Measurements from ENCODE around the gene GNG12. TPM values are rescaled to one million over a fixed set of nuclear protein-coding genes. Genes with fewer than 3 reads are reported as not detected.
A peak's percentile ranks its signal among the peaks of the same experiment; 100 is the strongest.

Gene GNG12
- 163 and 211 TPM in 2 replicates for total RNA-seq (2014; rRNA removed; shearing (Covaris generic))

DNA sequence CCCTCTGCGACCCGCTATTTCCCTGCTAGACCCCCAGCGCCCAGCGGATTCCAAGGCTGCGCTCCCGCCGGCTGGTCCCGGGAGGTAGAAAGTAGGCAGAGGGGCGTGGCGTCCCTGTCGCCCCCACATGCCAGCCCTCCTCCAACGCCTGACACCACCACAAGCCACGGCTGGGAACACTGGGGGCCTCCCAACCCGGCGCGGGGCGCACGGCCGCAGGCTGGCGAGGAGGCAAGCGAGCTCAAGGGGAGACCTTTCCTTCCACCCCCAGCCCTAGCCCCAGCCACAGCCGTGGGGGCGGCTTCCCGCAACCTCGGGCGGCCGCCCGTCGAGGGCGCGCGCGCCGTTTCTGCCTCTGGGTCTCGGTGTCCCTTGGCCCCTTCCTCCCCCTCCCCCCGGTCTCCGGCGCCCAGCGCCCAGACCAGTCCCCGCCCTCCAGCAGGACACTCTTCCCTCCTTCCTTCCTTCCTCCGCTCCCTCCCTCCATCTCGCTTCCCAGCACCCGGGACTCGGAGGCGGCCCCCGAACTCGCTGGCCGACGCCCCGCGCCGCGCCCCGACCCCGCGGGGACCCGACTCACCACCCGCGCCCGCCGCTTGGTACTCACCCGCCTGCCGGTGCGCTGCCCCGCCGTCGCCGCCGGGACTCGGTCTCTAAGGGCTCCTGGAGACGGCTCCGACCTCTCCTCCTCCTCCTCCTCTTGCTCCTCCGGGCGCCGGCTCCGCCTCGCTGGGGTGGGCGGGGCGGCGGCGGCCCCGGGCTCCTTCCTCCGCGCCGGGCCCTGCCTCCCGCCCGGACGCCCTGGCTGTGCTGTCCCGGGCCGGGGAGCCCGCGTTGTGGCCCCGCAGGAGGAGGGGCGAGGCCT is at the start of gene GNG12:
GNG12 (minus strand) TSS at position 731 of the 865 bp plus-strand sequence. CDS start 125,781 bp downstream, outside the sequence.
- DNase-seq (ENCODE audit: low read depth): peak; percentile 87

GRCh38 chr1:67882196-67882958 is 49.1 kb upstream of the GNG12 start:
- DNase-seq (ENCODE audit: low read depth): no peak

GRCh38 chr1:67880056-67880601 is 46.9 kb upstream of the GNG12 start:
- peak; percentile 90 for DNase-seq (ENCODE audit: low read depth)

DNA sequence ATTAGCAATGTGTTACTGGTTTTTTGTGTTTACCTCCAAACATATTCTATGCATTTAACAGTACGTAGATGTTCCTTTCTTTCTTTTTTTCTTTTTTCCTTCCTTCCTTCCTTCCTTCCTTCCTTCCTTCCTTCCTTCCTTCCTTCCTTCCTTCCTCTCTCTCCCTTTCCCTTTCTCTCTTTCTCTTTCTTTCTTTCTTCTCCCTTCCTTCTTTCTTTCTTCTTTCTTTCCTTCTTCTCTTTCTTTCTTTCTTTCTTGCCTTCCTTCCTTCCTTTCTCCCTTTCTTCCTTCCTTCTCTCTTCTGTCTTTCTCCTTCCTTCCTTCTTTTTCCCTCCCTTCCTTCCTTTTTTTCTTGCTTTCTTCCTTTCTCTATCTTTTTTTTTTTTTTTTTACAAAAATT is 46.2 kb upstream of the GNG12 start:
- no peak for DNase-seq (ENCODE audit: low read depth)

DNA sequence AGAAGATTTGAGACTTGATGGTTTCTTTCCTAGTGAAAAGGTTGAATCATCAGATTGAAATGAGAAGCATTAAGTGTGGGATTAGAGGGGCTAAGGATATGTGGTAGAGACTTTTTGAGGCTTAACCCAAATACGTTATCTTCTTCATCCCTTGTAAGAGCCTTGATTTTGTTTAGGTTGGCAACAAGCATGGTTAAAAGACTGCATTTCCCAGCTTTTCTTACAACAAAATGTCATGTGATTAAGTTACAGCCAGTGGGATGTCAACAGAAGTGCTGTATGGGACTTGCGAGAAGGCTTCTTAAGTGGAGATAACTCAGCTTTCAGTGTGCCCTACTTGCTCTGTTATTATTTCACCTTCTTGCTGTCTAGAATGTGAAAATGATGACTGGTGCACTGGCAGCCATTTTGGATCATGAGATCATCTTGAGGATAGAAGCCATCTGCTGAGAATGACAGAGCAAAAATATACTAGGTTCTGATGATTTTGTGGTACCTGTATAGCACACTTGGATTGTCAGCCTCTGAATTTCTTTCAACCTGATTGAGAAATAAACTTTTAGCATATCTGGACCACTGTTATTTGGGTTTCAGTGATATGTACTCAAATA is 41.3 kb upstream of the GNG12 start:
- no peak for DNase-seq (ENCODE audit: low read depth)

GRCh38 chr1:67869233-67869632 is 36.0 kb upstream of the GNG12 start:
- no peak for DNase-seq (ENCODE audit: low read depth)

DNA sequence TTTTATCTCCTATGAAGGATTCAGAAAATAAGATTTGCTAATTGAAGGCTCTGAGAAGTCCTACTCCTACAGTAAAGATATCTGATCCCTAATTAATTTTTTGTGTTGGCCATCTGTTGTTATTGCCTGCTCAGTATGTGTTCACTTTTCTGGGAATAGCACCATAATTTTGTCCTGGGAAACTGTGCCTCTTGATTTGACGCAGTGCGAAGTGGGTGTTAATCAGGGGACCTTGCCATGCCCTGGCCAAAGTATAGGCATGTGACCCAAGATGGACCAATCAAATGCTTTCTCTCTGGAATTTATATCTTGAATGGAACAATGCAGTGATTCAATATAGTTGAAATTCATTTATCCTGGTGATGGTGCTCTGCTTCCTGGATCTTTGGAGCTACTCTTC is 30.4 kb upstream of the GNG12 start:
- no peak for DNase-seq (ENCODE audit: low read depth)

DNA sequence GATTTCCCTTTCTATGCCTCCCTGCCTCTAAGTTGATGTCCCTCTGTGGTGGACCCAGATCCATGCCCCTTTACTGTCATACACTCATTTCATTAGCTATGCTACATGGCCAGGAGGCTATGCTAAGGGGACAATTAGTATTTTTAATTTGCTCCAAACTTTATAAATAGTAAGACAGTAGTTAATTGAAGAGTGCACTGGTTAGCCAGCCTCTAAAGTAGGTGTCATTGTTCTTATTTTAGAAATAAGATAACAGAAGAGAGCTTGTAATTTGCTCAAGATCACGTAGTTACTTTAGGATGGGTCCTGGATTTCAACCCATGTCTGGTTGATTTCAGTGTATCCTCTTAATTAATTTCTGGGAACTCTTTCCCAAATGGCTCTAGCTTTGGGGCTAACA is 29.4 kb upstream of the GNG12 start:
- DNase-seq (ENCODE audit: low read depth): no peak

DNA sequence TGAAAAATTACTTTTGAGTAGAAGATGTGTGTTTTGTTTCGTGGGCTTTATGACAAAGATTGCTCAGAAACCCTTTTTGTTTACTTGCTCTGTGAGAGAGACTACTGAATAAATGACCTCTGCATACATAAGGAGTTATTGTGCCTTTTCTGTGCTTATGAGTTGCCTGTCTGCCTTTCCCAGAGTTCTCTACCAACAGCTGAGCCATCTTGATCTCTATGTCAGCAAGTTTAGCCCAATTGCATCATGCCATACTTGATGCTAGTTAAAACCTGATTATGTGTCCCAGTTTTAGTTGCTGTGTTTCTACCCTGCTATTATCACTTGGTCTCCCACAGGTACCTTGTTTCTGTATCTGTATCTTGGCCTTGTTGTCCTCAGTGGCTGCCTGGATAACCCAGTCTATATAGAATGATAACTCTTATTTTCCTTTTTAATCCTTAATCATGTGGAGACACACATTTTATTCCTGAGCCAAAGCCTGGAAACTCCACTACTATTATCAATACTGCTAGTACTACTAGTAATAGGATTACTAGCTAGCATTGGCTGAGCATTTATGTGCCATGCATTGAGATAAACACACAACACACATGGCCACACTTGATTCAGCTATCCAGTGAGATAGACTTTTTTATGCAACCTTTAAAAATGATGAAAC is 28.7 kb upstream of the GNG12 start:
- DNase-seq (ENCODE audit: low read depth): no peak

- DNase-seq (ENCODE audit: low read depth): no peak
These were observed 27.5 kb upstream of the GNG12 start for GRCh38 chr1:67860776-67861175.

DNA sequence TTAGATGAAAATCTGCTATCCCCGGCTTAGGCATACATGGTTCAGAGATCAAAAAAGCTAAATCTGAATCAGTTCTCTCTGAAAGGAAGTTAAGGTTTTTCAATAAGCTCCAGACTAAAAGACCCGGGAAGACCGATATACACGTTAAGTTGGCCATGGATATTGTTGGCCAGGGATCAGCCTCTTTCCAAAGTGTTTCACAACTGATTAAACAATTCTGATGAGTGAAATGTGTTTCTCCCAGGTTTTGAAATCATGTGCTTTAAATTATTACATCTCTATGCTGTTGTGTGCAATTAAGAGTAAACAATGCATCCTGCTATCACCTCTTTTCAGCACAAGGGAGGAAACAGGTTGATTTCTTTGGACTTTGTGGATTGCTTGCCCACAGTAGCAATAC is 23.7 kb upstream of the GNG12 start:
- no peak for DNase-seq (ENCODE audit: low read depth)

DNA sequence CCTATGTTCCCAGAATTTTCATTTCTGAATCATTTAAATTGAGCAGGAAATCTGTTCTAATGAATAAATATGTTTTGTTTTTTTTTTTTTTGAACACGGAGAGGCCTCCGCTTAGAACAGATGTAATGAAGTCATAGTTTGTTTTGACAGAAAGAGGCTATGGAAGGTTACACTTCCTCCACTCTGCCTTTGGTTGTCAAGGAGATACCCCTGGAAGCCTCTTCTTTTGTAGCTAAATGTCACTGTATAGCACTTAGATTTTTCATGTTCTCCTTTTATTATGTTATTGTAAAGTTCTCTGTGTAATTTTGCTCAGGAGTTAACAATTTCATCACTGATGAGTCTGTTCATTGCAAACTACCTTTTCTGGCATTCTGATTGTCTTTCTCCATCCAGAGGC is 22.7 kb upstream of the GNG12 start:
- DNase-seq (ENCODE audit: low read depth): no peak

DNA sequence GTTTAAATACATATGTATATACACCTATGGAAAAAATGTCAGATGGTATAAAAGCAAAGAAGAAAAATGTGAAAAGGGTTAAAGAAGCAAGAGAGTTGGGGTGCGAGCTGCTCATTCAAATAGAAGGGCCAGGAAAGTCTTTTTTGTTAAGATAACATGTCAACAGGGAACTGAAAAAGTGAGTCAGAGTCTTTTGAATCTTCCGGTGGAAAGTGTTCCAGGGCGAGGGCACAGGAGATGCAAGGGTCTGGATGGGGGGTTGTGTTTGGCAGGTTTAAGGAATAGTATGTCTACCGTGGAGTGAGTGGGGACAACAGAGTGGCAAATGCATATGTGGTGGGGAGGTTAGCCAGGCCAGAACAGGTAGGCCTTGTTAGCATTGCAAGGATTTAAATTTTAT is 22.2 kb upstream of the GNG12 start:
- DNase-seq (ENCODE audit: low read depth): no peak

DNA sequence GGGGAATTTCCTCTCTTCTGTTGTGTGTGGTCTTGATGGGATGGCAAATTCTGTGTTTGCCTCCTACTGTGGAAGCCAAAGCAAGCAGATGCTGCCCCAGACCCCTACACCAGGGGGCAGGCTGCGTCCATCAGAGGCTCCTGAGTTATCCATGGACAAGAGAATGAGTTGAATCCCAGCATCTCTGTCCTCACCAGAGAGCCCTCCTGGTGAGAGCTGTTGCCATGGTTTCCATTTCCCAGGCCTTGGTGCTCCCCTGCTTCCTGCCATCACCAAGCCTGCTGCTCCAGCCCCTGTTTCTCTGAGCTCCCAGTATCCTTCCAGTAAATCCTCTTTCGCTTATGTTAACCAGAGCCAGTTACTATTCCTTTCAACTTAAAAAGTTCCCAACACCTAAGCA is 20.4 kb upstream of the GNG12 start:
- DNase-seq (ENCODE audit: low read depth): peak; percentile 78

- DNase-seq (ENCODE audit: low read depth): no peak
These were observed 18.5 kb upstream of the GNG12 start for GRCh38 chr1:67851800-67852199.

GRCh38 chr1:67850611-67851075 is 17.4 kb upstream of the GNG12 start:
- DNase-seq (ENCODE audit: low read depth): peak; percentile 96

- DNase-seq (ENCODE audit: low read depth): peak; percentile 60
These were observed 16.9 kb upstream of the GNG12 start for GRCh38 chr1:67850151-67850551.

DNA sequence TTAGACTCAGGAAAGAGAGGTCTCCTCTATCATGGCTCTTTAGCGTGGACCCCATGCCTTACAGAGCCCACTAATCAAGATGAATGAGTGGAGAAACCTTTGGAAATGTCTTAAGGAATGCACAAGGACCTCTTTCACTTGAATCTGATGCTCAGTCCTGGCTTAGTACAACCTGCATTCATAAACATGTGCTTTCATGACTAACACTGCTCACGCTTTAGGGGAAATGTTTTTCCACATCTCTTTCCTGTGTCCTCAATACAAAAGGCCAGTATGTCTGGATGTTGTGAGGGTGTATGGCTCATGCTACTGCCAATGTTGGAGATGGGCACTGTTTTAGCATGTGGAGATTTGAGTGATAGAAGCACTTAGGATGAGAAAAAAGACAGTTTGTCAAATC is 14.2 kb upstream of the GNG12 start:
- no peak for DNase-seq (ENCODE audit: low read depth)

- no peak for DNase-seq (ENCODE audit: low read depth)
These were observed 13.3 kb upstream of the GNG12 start for GRCh38 chr1:67846538-67846937.

DNA sequence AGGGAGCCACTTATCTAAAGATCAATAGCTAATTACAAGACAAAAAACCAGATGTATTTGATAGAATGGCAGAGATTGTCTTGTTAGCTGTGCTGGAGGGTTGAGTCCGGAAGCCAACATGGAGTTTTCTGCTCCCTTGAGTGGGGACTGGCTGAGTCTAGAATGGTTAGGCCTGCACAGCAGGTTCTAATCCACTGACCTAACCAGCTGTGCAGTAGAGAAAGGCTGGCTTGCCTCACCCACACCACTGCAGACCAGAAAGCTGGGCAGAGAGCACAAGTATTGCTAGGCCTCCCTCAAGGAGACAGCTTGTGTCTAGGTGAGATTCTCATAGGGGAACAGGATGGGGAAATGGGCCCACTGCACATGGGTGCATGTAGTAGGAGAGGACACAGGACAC is 11.7 kb upstream of the GNG12 start:
- DNase-seq (ENCODE audit: low read depth): no peak

DNA sequence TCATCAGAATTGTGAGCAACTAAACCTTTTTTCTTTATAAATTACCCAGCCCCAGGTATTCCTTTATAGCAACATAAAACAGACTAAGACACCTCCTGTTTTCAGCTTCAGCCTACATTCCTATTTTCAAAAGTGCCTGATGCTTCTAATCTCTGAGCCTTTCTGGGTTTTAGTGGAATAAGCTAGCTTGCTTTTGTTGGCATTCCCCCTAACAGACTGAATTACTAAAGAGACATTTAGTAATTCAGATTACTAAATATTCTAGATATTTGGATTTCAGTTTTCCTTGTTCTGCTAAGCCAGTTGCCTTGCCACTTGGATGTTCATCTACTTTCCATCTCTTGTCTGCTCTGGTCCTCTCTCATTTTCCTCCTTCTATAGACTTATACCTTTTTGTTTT is 10.5 kb upstream of the GNG12 start:
- no peak for DNase-seq (ENCODE audit: low read depth)

- peak; percentile 49 for DNase-seq (ENCODE audit: low read depth)
These were observed 10.1 kb upstream of the GNG12 start for GRCh38 chr1:67843331-67843730.

Data from M059J (cell line).